Cerebellar cortex (tissue), 1 donor: ENCODE measurements around the gene COG5.

Experiments
- DNase-seq: peaks from one replicate; pipeline ENCODE4 v3.0.0-alpha.2; 2015; ENCODE audit warnings: low spot score

Gene COG5

DNA sequence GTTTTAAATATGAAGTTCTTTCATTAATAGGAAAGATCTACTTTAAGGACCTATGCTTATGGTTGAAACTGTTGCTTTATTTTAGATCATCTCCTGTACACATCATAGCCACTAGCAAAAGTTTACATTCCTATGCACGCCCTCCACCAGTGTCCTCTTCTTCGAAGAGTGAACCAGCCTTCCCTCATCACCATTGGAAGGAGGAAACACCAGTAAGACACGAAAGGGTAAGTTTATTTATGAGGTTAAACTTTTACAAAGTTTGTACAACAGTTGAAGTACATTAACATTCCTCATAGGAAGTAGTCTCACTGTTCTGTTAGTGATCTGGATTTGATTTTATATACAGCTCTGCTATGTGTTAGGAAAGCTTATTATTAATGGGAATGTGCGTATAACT, 378.0 kb downstream of the COG5 start:
- DNase-seq, result no peak

DNA sequence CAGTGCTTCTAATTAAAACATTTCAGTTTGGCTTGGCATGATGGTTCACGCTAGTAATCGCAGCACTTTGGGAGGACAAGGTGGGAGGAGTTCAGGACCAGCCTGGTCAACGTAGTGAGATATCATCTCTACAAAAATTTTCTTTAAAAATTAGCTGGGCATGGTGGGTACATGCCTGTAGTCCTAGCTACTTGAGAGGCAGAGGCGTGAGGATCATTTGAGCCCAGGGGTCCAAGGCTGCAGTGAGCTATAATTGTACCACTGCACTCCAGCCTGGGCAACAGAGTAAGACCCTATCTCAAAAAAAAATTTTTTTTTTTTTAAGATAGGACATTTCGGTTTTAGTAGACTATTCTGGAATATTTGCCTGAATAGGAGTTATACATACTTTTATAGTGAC, 382.5 kb downstream of the COG5 start:
- no peak for DNase-seq

DNA sequence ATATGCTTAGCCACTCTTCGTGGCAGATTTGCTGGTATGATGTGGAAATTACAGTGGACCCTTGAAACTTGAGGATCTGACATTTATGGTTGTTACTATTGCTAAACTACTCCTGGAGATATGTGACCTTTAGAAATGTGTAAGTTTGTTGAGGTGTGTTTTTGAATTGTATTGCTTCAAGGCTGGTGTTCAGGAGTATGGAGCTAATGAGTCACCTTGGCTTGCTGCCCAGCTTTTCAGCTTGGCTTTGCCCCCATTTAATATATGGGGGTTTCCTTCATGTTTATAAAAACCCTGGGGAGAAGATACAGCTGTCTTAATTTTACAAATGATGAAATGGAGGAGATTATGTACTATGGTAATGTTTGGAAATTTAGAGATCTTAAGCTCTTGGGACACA, 383.3 kb downstream of the COG5 start:
- DNase-seq, result no peak

DNA sequence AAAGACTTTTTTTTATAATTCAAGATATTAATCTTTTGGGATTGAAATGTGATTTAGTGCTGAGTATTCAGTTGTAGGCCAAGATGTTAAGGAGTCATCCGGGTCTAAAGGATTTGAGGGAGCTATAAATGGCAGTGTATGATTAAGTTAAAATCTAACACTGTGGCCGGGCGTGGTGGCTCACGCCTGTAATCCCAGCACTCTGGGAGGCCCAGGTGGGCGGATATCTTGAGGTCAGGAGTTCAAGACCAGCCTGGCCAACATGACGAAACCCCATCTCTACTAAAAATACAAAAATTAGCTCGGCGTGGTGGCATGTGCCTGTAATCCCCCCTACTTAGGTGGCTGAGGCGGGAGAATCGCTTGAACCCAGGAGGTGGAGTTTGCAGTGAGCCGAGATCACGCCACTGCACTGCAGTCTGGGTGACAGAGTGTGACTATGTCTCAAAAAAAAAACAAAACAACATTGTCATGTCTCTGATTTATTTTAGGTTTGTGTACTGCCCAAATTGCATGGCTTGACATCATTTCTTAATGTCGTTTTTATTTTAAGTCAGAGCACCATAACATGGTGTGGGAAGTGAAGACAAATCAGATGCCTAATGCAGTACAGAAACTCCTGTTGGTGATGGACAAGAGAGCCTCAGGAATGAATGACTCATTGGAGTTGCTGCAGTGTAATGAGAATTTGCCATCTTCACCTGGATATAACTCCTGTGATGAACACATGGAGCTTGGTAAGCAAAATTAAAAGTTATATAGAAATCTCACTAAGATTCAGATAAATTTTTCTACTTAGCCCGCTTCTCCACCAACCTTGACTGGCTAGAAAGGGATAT, 384.2 kb downstream of the COG5 start:
- no peak for DNase-seq

DNA sequence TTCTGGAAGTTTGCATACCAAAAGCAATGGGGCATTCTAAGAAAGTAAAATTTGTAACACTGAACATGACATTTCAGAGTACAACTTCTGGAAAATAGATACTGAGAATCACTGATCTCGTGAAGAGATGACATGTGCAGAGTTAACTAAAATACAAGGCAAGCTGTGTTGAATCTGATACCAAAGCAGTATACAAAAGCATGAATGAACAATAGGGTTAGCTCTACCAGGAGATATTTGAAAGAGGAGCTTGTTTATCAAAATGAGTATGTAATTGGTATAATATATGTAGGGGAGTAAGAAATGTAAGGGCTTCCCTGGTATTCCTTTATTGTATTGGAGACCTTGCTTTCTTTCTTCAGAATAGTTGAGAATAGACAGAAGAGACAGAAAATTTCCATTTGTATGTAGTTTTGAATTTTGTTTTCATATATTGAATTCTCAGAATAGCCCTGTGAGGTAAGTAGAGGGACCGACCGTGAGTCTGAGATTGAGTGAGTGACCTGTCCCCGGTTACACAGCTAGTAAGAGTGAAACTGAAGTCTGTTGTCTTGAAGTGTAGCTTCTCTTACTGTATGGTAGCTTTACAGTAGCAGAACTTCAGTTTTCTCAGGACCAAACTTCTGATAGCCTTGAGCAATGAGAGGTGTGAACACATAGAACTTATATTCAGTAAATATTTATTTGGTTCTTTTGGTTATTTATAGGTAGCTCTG, 389.9 kb downstream of the COG5 start:
- DNase-seq, result no peak

DNA sequence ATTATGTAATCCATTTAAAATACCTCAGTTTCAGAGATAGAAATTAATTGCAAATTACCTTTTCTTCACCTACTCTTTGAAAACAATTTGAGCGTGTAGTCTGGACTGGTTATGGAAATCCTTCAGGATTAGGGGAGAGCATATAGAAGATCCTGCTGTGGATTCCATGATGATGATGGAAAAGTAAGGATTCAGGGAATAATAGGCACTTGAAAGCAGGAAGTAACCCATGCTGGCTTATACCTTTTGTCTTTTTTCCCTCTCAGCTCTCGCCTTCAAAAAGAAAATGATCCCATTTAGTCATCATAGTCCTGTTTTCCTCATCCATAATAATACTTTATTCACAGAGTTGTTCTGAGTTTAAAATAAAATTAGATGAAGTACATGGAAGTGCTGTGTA, 390.5 kb downstream of the COG5 start:
- no peak for DNase-seq

DNA sequence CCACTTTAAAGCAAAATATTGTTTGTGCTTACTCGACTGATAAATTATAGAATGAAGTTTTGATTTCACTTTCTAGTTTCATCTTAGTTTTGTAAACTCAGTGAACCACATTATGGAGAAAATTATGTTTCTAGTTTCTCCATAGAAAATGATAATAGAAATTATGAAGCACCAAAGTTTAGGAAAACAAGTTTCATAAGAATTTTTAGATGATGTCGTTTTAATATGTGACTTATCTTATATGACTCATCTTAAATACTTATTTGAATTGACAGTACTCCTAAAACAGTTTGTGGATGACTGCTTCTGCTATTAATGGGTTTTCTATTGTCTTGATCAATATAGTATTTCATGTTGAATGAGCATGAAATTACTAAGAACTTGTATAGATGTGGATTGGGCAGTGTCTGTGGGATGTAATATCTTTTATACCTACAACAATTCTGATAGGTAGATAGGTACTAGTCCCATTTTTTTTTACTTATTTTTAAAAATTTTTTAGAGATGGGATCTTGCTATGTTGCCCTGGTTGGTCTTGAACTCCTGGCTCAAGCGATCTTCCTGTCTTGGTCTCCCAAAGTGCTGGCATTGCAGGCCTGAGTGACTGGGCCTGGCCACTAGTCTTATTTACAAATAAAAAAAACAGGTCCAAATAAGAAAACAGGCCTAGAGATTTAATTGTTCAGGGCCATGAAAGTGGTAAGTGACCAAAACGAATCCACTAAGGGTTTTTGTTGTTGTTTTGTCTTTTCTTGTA, 391.3 kb downstream of the COG5 start:
- no peak for DNase-seq

DNA sequence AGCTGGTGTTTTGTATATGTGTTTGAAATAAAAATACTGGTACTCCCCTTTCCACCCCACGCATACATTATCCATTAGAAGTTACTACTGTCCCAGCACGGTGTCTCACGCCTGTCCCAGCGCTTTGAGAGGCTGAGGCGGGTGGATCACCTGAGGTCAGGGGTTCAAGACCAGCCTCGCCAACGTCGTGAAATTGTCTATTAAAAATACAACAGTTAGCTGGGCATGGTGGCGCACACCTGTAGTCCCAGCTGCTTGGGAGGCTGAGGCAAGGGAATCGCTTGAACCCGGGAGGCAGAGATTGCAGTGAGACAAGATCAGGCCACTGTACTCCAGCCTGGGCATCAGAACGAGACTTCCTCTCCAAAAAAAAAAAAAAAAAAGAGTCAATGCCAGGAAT, 392.2 kb downstream of the COG5 start:
- no peak for DNase-seq

DNA sequence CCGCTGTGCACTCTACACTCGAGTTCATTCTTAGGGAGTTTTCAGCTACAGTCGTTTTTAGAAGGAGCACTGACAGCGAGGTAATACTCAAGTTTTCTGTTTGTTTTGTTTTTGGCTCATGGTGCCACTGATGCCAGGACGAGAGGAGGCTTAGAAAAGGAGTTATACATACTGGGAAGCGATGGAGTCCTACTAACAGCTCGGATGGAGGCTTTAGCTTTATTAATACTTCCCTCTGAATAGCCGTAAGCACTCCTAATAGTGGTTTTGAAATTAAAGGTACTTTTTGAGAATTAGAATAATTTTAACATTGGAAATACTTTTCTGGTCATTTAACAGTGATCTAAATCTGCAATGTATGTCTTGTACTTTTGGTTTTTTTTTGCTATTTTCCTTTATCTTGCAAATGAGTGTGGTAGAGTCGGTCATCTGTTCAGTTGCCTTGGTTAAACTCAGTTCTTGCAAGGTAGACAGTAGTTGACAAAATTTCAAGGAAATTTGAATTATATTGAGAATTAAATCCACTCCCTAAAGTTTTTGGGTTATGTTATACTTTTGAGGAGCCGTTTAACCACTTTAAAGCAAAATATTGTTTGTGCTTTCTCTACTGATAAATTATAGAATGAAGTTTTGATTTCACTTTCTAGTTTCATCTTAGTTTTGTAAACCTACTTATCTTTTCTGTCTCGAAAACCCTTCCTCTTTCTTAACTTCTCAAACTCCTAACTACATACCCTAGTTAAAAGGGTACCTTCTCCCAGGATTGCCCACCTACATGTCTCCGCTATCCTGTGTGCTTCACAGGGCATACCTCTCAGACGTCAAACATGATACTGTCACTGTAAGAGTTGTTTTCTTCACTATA, 393.4 kb downstream of the COG5 start:
- DNase-seq, result no peak

DNA sequence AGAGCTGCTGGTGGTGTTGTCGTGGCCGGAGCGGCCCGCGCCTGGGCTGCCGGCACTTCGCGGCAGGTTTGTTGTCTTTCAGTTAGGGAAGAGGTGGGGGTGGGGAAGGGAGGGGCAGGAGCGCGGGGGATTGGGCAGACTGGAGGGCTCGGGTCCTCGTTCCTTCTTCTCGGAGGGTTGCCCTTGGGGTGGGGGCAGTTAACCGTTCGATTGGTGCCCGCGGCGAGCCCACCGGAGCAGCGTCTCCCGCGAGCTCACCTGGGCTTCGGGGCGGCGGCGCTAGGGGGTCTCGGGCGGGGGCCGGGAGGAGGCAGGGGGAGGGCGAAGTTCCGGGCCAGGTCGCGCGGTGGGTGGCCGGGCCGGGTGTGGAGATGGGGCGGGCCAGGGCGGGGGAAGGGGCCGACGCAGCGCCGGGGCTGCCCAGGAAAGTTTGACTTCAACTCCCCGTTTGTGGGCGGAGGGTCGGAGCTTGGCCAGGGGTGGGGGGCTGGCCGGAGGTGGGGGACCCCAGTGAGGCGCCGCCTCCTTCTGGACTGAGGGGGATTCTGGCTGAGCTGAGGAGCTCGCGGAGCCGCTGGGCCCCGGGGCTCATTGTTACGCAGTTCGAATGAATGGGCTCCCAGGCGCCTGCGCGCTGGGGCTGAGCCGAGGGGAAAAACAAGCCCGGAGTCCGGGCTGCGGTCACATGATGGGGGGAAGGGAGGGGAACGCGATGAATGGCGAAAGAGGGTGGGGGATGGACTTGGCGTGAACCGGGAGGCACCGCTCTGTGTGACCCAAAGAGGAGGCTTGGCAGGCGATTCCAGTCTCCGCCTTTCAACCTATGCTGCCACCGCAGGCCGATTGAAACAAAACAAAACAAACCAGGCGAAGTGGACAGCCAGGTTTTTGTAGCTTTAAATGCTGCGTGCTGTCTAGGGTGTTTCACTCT, 394.3 kb downstream of the COG5 start:
- DNase-seq, result peak; percentile 99

DNA sequence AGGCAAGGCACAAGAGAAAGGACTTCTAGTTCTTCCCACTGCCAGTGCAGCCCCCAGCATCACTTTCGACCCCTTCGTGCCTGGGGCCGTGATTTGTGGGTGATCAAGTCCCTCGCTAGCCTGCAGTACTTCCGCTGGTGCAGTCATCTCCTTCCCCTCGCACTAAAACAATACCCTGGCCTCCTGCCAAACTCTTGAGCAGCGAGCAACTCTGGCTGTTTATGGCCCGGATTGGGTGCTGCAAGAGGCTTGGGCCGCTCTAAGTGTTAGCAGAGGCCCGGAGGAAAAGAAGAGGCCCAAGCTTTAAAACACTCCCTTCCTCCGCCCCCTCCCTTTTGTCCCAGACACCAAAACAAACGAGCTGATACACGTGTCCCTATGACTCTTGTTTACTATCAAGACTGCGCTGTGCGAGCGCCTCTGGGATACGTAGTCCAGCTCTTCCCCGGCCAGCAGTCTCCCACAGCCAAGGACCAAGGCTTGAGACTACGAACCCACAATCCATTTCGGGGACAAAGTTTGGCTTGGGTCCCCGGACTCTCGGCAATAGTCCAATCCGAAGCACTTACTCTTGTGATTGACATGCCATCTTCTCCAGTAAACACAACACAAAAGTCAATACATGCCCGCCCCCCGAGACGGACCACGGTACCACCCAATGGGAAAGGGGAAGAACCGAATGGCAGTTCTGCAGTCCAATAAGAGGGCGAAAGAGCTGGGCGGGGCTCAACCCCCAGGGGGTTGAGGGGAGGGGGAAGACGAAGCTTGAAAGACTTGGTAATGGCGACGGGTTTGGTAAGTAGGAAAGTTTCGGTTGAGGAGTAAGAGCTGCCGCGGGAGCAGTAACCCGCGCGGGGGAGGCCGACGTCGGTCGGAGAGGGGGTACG, 395.2 kb downstream of the COG5 start, which contains the start of gene HBP1:
HBP1 (plus strand) TSS at position 771 of the 887 bp plus-strand sequence. CDS start 10,891 bp downstream, outside the sequence.
- peak; percentile 100 for DNase-seq

DNA sequence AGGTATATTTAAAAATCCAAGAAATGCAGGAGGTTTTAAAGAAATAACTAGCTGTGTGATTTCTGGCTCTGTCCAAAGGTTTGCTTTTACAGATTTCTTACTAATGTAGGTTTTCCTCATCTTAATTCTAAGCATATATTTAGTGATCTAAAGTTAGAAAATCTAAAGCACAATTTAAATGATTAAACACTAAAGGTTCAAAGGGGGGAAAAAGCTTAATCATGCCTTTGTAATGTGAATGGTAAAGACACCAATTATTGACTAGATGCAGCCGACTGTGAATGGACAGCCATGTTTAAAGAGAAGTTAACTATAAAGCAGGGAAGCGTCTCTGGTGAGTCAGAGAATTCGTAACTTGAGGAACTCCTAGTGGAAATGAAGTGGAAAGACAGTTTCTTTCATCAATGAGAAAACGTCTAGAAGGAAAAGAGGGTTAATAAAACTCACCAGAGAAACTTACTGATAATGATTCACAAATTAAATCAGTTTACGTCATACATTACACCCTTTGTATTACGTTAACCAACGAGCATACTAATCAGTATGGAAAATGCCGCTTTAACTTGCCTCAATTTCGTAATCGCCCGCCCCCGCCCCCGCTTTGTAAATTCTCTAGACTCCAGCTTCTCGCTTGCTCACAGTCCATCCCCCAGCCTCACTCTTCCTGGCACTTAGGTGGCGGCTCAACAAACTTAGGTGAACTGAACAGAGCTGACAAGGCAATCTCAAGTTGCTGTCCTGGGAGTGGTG, 396.1 kb downstream of the COG5 start:
- DNase-seq, result peak; percentile 76

DNA sequence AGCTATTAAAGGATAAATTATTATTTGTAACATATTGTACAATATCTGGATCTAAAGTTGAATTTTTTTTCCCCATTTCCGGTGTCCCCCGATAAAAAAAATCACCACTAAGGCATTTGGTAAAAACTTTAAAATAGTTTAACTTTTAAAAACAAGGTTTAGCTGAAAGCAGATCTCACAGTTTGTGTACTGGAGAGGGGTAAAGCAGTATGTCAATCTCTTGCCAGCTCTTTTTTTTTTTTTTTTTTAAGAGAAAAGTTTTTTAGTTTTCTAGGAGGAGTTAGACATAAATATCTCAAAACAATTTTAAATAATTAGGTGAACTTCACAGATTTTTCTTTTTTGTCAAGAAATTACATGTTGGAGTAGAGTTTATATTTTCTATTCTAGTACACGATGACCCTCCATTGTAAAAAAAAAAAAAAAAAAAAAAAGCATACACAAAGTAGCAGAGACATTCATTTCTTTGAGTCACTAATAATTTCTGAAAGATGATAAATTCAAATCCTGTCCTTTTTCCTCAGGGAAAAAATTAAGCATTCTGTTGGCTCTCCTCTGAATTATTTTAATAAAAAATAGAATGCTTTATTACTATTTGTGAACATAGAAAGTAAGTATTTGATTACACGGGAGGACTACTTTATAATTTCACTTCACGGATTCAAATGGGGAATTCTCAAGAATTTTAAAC, 396.8 kb downstream of the COG5 start:
- DNase-seq, result no peak

DNA sequence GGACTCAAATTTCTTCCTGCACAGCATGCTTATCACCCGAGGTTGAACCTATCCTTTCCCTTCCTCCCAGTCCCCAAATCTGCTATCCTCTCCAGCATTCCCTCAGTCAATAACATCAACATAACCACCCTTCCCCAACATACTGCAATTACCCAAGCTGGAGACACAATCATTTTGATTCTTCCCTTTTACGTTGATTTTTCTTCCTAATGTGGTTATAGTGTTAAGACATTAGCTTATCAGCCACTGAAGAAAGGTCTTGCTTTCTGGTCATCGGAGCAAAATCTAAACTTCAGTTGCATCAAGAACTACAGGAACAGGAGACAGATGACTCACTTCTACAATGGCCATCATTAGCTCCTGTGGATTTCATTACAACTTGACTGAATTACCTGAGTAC, 398.4 kb downstream of the COG5 start:
- DNase-seq, result no peak

DNA sequence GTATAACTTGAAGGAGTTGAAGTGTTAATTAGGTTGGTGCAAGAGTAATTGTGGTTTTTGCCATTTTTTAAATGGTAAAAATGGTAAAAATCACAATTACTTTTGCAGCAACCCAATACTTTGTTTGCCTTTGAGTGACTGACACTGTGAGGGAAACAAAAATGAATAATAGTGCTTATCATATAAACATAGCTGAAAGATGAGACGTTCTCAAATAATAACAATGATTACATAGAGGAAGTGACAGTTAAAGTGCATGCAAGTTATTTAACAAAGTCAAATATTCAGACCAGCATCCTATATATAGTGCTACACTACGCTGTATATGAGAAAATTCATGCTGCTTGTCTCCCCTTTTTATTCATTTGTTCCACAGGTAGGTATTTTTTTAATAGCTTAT, 399.6 kb downstream of the COG5 start:
- DNase-seq, result no peak

DNA sequence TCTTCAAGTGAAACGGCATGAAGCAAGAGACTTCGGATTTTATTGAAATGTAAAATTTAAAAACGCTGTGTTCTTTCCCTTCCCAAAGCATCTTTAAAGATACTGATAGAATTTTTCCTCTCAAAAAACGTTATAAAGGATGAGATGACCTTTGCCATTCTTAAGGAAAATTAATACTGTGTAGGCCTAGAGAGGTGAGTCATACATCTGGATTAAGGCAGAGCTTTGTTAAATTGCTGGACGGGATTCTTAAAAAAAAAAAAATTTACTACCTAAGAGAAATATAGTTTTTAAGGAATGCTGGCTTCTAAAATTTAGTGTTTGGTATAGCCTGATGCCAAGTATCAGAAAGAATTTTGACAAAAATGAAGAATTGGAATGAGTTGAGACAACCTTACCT, 401.2 kb downstream of the COG5 start:
- no peak for DNase-seq

DNA sequence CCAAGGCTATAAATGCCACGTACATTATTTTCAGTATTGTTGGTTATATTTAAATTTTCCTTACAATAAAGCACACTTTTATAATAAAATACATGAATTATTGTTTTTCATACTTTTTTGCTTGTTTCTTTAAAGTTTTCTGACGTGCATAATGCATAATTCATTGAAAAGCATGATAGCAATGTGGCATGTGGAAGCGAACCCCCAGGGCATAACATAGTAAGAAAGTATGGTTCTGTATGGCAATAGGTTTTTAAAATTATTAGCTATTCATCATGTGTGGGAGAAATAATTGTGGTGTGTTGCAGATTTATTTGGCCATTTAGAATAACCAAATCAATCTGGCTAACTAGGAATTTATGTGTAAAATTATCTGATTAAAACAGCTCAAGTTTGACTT, 402.3 kb downstream of the COG5 start:
- no peak for DNase-seq

DNA sequence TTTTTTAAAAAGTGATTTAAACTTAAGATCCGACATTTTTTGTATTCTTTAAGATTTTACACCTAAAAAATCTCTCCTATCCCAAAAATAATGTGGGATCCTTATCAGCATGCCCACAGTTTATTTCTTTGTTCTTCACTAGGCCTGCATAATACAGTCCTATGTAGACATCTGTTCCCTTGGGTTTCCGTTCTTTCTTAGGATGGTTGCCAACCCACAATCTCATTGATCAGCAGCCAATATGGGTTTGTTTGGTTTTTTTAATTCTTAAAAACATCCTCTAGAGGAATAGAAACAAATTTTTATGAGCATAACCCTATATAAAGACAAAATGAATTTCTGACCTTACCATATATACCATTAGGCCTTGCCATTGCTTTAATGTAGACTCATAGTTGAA, 403.3 kb downstream of the COG5 start:
- DNase-seq, result no peak
